Endothelial cell of umbilical vein (primary cell): ENCODE results near the gene SLTM. TPM values are rescaled to one million over a fixed set of nuclear protein-coding genes. Genes with fewer than 3 reads are reported as not detected.

Experiments
- BruUV-seq: library from RNA; stranded (reverse); fragments of 400-500 nt; replicated peaks from 2 replicates; lab custom pipeline; 2021; lab: Mats Ljungman, UMichigan
- CTCF ChIA-PET: fragments of 300-600, 350-600 bp; sonication (Branson Sonifier 250); formaldehyde crosslinking; loops from one replicate; lab custom pipeline; 2021; ENCODE audit warnings: antibody characterized with exemption, inconsistent platforms; lab: Charles Lee
- POLR2A ChIA-PET: fragments of 300-600, 350-600 bp; sonication (Branson Sonifier 250); formaldehyde crosslinking; loops from one replicate; lab custom pipeline; 2021; ENCODE audit warnings: antibody characterized with exemption, inconsistent platforms; lab: Charles Lee
- DNase-seq: peaks from one replicate; pipeline ENCODE4 v3.0.0-alpha.2; 2011; ENCODE audit warnings: low read depth, low spot score
- FAIRE-seq: peaks from 2 replicates; lab custom pipeline; 2011; peaks lifted over from hg19 to GRCh38; lab: Jason Lieb, UNC
- H2AFZ ChIP-seq: 2 replicates; pipeline ENCODE4 v1.6.0; 2012; ENCODE audit warnings: low read depth, low read length, control low read depth, inconsistent platforms
- H3K27ac ChIP-seq: 2 replicates; pipeline ENCODE4 v1.5.1; 2011; ENCODE audit warnings: low read depth, mild to moderate bottlenecking, control low read depth, low read length, moderate library complexity; ENCODE audit not compliant: insufficient read depth
- H3K27me3 ChIP-seq, 2 experiments: 2 replicates each; pipeline versions ENCODE4 v1.6.0 to v1.6.1; 2011; ENCODE audit warnings: low read length in 2 of 2, mixed read lengths in 1 of 2; ENCODE audit not compliant: control insufficient read depth in 2 of 2, insufficient read depth in 2 of 2
- H3K36me3 ChIP-seq, 2 experiments: 2 replicates in 1 of 2; 3 replicates in 1 of 2; pipeline ENCODE4 v1.5.1; 2011; ENCODE audit warnings: low read length in 2 of 2, mild to moderate bottlenecking in 1 of 2, moderate library complexity in 1 of 2; ENCODE audit not compliant: control insufficient read depth in 2 of 2, insufficient read depth in 2 of 2; ENCODE audit errors: extremely low read depth in 1 of 2
- H3K4me1 ChIP-seq: 3 replicates; pipeline ENCODE4 v1.5.1; 2011; ENCODE audit warnings: mild to moderate bottlenecking, low read length; ENCODE audit not compliant: control insufficient read depth, insufficient read depth; ENCODE audit errors: extremely low read depth
- H3K4me2 ChIP-seq: 2 replicates; pipeline ENCODE4 v1.6.1; 2011; ENCODE audit warnings: low read length, control low read depth, mixed read lengths; ENCODE audit not compliant: insufficient read depth
- H3K4me3 ChIP-seq, 3 experiments: fragments of 200-600 bp in 1 of 3; sonication (generic), shearing (Covaris generic) in 1 of 3; replicated peaks in 1 of 3; 2 replicates each; pipeline ENCODE4 v1.5.1; 2011 to 2016; ENCODE audit warnings: control low read depth in 3 of 3, low read length in 3 of 3, mild to moderate bottlenecking in 2 of 3, inconsistent platforms in 1 of 3, low read depth in 1 of 3, moderate library complexity in 1 of 3; ENCODE audit not compliant: insufficient read depth in 1 of 3
- H3K79me2 ChIP-seq: 2 replicates; pipeline ENCODE4 v1.6.0; 2012; ENCODE audit warnings: low read length, inconsistent platforms; ENCODE audit not compliant: control insufficient read depth, insufficient read depth
- H3K9ac ChIP-seq: replicated peaks from 2 replicates; pipeline ENCODE3; 2011; ENCODE audit warnings: low read length, control low read depth; ENCODE audit not compliant: insufficient read depth; ENCODE audit errors: extremely low read depth
- H3K9me1 ChIP-seq: replicated peaks from 3 replicates; pipeline ENCODE4 v1.6.0; 2011; ENCODE audit warnings: mild to moderate bottlenecking, low read length; ENCODE audit not compliant: control insufficient read depth, insufficient read depth; ENCODE audit errors: extremely low read depth
- H3K9me3 ChIP-seq: replicated peaks from 2 replicates; pipeline ENCODE4 v1.5.1; 2012; ENCODE audit warnings: low read length, inconsistent platforms; ENCODE audit not compliant: control insufficient read depth, insufficient read depth
- H4K20me1 ChIP-seq: replicated peaks from 2 replicates; pipeline ENCODE3; 2011; ENCODE audit warnings: mild to moderate bottlenecking, low read length; ENCODE audit not compliant: control insufficient read depth, insufficient read depth; ENCODE audit errors: extremely low read depth
- CTCF ChIP-seq, 2 donors: IDR thresholded peaks; 1 replicate in 1 of 2; 2 replicates in 1 of 2; pipeline ENCODE4 v1.5.1; 2011; ENCODE audit warnings: low read length in 2 of 2, mild to moderate bottlenecking in 2 of 2, moderate library complexity in 2 of 2, control low read depth in 1 of 2, inconsistent platforms in 1 of 2, low read depth in 1 of 2; ENCODE audit not compliant: insufficient read depth in 1 of 2; ENCODE audit errors: extremely low read depth in 1 of 2
- EZH2 ChIP-seq: IDR thresholded peaks from 2 replicates; pipeline ENCODE4 v1.6.1; 2012; ENCODE audit warnings: borderline replicate concordance, low read depth, mild to moderate bottlenecking, moderate library complexity, low read length, inconsistent platforms; ENCODE audit not compliant: severe bottlenecking
- FOS ChIP-seq: IDR thresholded peaks from 2 replicates; pipeline ENCODE4 v1.6.1; 2011; ENCODE audit warnings: mild to moderate bottlenecking, low read length, moderate library complexity, borderline replicate concordance; ENCODE audit not compliant: insufficient read depth
- GATA2 ChIP-seq: IDR thresholded peaks from 2 replicates; pipeline ENCODE4 v1.7.0; 2011; ENCODE audit warnings: low read depth, mild to moderate bottlenecking, moderate library complexity, mixed read lengths, low read length; ENCODE audit not compliant: insufficient read length, insufficient read depth
- JUN ChIP-seq: IDR thresholded peaks from 2 replicates; pipeline ENCODE4 v1.6.1; 2011; ENCODE audit warnings: borderline replicate concordance, low read depth; ENCODE audit not compliant: insufficient read length, insufficient read depth
- MAX ChIP-seq: IDR thresholded peaks from 2 replicates; pipeline ENCODE4 v1.6.1; 2011; ENCODE audit not compliant: insufficient read depth, insufficient read length
- MYC ChIP-seq: IDR thresholded peaks from one replicate; pipeline ENCODE4 v1.6.1; 2011; ENCODE audit warnings: mild to moderate bottlenecking, low read depth, low read length
- POLR2A ChIP-seq: IDR thresholded peaks from 2 replicates; pipeline ENCODE4 v1.6.1; 2012; ENCODE audit warnings: low read depth, mild to moderate bottlenecking, control low read depth, low read length
- POLR2AphosphoS5 ChIP-seq: IDR thresholded peaks from 2 replicates; pipeline ENCODE4 v1.6.1; 2012; ENCODE audit warnings: low read depth, mild to moderate bottlenecking, control low read depth, low read length, moderate library complexity; ENCODE audit not compliant: insufficient read depth
- dilution Hi-C: fragments of 300-500 bp; cut with MboI; formaldehyde crosslinking; loops from one replicate; pipeline ENCODE4 v1.15.0; 2019; ENCODE audit warnings: low sequenced_read_pairs; ENCODE audit not compliant: extremely low pct_ligation_motif_present
- intact Hi-C: fragments of 100-400 bp; cut with micrococcal nuclease; formaldehyde crosslinking; loops from one replicate; pipeline ENCODE4 v1.10.0; 2022
- polyA plus RNA-seq, 4 experiments: library from polyadenylated mRNA; depleted of rRNA in 3 of 4; stranded (reverse) in 3 of 4; unstranded in 1 of 4; fragments of >200 nt; gene quantifications; 2 replicates each; pipeline versions ENCODE4 v1.2.1 to v1.2.3, GENCODE V29; 2011 to 2012; ENCODE audit warnings: missing spikeins in 1 of 4
- total RNA-seq: library from RNA; stranded (reverse); gene quantifications from 2 replicates; pipeline ENCODE4 v1.2.3, GENCODE V29; 2021

SLTM gene
- total and polyA plus RNA-seq, 2 donors (not counting 3 experiments of a cell fraction or from before 2014, with no cell fraction given) = 28.1 to 93.0 TPM

- peak; percentile 19 for DNase-seq
- no peaks in the 10 kb centered on the region for H3K27me3 ChIP-seq
Measured at GRCh38 chr15:58952751-58953150, 19.3 kb upstream of the SLTM start.

GRCh38 chr15:58951388-58952007 lies 18.0 kb upstream of the SLTM start:
- CTCF ChIA-PET = interaction anchor here (1.1 to 1.9 kb wide), 4 partner anchors 542 to 724 kb away, joined by 3 to 10 read pairs (median 7); no protein-coding TSS in a partner anchor
- dilution Hi-C loops (no loop called here), intact Hi-C loops (loop anchor here (10.0 kb wide), 1 partner anchor 153 kb away; the partner anchor contains the start of gene CCNB2)
- H3K79me2 ChIP-seq = no peaks in the 10 kb centered on the region
- H3K9me1 ChIP-seq = no peaks in the 10 kb centered on the region
- no peaks in the 10 kb centered on the region for H3K27me3 ChIP-seq
- H3K4me1 ChIP-seq = peaks cover 14% of the 10 kb centered on the region
- H2AFZ ChIP-seq = peak overlapping the region; percentile 42
- H3K27ac ChIP-seq = no peak overlapping the region
- H3K4me2 ChIP-seq = no peak overlapping the region
- DNase-seq (peak; percentile 85), FAIRE-seq (peak; percentile 93)
- POLR2A ChIA-PET = no interaction called here
- no peak overlapping the region for H3K9ac ChIP-seq
- H3K9me3 ChIP-seq = no peaks in the 10 kb centered on the region
- no peaks in the 10 kb centered on the region for H4K20me1 ChIP-seq
- TF ChIP-seq MAX (no peak), FOS (peak; percentile 36), JUN (no peak), EZH2 (no peak), POLR2AphosphoS5 (no peak), CTCF (IDR thresholded peaks at IDR 0.05; ENCODE audit: extremely low read depth in 1 of 2, insufficient read depth in 1 of 2, low read depth in 1 of 2, low read length in 2 of 2) (no peak), MYC (no peak), GATA2 (no peak), POLR2A (no peak)
- no TSS peak for BruUV-seq
- H3K36me3 ChIP-seq = no peaks in the 10 kb centered on the region
- no peak overlapping the region for H3K4me3 ChIP-seq

More at GRCh38 chr15:58952751-58953150, 19.3 kb upstream of the SLTM start:
- no TSS peak for BruUV-seq
- no peak overlapping the region for H3K9ac ChIP-seq
- H3K79me2 ChIP-seq = no peaks in the 10 kb centered on the region
- no peaks in the 10 kb centered on the region for H3K9me1 ChIP-seq
- H4K20me1 ChIP-seq = no peaks in the 10 kb centered on the region
- ChIA-PET POLR2A (interaction anchor here (0.5 kb wide), 1 partner anchor 148 kb away, joined by 4 read pairs; no protein-coding TSS in a partner anchor), CTCF (interaction anchor here (0.6 to 1.9 kb wide), 7 partner anchors 14 to 725 kb away, joined by 3 to 10 read pairs (median 4); no protein-coding TSS in a partner anchor)
- H3K27ac ChIP-seq = no peak overlapping the region
- intact Hi-C loops (loop anchor here (10.0 kb wide), 1 partner anchor 152 kb away; the partner anchor contains the start of gene CCNB2), dilution Hi-C loops (no loop called here)
- peak overlapping the region; percentile 32 for H2AFZ ChIP-seq
- H3K9me3 ChIP-seq = no peaks in the 10 kb centered on the region
- FAIRE-seq = peak; percentile 77
- peaks cover 14% of the 10 kb centered on the region for H3K4me1 ChIP-seq
- H3K4me2 ChIP-seq = no peak overlapping the region
- H3K4me3 ChIP-seq = no peak overlapping the region
- TF ChIP-seq FOS (peak; percentile 21), MAX (no peak), EZH2 (no peak)
- H3K36me3 ChIP-seq = no peaks in the 10 kb centered on the region
